ENCODE data around the gene IL1RAPL1.

The IL1RAPL1 gene

DNA sequence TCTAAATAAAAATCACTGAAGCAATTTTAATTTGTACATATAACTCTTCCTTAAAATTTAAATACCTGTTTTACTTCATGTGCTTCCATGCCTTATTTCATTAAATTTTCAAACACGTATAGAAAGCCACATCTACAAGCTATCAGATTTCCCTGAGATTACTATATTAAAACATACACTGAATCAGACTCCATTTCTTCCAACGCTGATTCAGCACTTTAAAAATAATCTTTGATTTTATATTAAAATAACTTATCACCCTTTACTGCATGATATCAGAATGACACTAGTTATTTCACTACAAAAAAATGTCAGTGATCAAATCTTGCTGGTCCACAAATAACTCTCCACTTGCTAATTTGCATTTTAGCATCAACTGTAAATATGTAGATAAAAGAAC lies 550.8 kb downstream of the IL1RAPL1 start:
- no peak for DNase-seq

DNA sequence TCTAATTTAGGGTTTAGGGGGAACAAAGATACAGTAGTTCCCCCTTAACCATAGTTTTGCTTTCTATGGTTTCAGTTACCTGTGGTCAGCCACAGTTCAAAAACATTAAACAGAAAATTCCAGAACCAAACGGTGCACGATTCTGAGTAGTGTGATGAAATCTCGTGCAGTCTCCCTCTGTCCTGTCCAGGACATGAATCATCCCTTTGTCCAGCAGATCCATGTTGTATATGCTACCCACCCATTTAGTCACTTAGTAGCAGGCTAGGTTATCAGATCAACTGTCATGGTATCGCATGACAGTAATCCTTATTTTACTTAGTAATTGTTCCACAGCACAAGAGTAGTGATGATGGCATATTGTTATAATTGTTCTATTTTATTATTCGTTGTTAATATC lies 556.1 kb downstream of the IL1RAPL1 start:
- DNase-seq: no peak

DNA sequence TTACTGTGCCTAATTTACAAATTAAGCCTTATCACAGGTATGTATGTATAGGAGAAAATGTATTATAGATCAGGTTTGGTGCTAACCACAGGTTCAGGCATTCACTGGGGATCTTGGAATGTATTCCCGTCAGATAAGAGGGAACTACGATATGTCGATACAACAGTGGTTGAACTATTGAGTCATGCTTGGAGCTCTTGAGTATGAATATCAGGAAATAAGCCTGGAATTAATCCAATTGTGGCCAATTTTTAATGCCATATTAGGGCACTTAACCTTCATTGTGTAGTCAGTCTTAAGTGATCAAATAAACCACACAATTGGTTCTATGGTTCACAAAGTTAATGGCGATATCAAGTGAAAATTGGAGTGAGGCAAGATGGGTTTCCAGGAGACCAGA lies 556.5 kb downstream of the IL1RAPL1 start:
- no peak for DNase-seq

DNA sequence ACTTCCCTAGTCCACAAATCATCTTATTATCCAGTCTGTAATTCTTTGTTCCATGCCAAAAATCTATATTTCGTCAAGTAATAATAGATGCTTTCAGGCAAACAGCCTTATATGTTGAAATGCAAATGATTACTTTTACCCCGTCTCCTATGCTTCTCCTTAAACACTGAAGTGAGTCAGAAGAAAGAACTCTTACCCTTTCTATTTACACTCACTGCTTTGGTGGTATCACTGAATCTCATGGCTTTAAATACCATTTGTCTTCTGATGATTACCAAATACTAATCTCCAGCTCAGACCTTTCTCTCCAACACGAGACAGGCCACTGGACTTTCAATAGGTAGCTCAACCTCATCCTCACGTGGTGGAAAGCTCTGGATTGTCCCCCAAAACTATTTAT lies 558.1 kb downstream of the IL1RAPL1 start:
- DNase-seq: no peak

DNA sequence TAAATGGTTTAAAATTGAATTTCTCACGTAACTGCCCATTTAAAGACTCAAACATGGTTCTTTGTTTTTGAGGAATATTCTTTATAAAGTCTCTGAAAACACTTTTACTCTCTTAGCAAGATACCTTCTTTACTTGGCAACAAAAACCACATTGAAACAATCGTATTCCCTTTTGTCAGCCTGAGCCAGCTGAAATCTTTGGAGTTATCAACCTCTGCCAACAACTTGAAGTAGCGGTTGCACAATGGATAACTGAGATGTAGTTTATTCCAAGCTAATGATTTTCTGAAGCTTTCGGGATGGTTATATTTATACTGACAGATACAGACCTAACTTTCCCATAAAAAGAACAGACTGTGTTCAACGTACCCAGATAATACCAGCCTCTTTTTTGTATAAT lies 561.3 kb downstream of the IL1RAPL1 start:
- no peak for DNase-seq

DNA sequence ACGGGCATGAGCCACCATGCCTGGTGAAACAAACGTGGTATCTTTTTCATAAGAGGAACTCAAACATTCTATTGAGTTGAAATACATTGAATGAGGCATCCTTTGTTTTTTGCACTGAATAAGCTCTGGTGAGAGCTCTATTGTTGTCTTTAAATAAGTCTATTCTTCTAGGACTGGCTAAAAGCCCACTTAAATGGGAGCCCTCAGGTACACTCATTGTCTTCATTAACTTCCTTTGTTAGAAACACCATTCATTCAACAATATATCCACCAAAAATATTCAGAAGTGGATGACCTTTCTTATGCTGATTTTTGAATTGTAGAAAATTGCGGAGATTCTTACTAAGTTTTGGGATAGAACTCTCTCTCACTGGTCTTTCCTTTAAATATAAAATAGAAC lies 568.0 kb downstream of the IL1RAPL1 start:
- no peak for DNase-seq

DNA sequence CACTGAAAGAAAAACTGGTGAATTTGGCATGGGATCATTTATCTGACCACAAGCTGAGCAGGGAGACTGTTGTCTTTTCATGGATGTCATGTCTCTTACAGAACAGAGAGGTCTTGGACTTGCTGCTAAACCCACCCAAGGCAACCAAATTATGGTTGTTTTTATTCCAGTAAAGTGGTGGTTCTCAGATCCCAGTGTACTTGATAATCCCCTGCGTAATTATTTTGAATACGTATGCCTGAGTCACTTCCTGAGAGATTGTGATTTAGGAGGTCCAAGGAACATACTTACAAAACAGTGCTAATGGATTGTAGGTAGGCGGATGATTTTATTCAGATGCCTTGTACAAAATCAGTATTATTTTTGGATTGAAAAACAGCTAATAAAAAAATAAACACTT lies 585.6 kb downstream of the IL1RAPL1 start:
- no peak for DNase-seq

DNA sequence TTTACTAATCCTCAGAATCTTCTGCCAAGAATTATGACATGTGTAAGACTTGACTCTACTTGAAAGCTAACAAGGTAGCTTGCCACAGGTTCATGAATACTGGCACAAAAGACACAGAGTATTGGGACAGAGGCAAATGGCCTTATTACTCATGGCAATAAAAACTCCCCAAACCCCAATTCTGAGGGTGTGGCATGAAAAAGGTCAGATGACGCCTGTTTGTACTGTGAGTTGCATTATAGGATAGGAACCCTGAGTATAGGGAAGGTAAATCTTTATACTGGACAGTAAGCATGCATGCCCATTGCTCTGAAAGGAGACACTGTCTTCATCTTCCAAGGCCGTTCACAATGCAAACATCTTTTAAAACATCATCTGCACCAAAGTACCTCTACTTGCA lies 600.0 kb downstream of the IL1RAPL1 start:
- no peak for DNase-seq

DNA sequence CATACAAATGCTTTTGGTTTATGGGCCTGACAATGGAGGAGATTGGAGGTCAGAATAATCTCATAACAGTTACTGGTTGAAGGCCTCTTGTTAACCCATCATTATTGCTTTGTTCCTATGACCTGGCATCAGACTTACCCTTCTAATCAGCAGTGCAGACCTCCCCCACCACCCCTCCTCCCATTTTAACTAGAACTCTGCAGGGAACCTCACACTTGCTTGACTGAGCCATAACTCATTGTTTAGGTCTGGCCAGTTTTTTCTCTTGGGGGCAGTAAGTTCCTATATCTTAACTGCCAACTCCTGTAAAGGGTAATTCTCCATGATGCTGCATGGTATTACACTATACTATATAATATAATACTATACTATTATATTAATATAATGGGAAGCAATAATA lies 609.3 kb downstream of the IL1RAPL1 start:
- DNase-seq: no peak

DNA sequence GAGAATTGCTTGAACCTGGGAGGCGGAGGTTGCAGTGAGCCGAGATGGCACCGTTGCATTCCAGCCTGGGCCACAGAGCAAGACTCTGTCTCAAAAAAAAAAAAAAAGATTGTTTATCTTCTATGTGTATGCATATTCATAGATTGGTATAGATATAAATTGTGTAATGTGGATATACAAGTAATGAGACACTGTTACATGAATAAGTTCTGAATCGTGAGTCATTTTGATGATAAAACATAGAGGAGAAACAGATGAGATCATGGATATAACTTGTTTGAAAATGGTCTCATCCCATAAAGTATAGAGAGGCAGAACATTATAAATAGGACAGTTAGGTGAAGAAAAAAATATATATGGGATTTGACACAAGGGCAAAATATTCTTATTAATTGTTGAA lies 628.0 kb downstream of the IL1RAPL1 start:
- DNase-seq: no peak

DNA sequence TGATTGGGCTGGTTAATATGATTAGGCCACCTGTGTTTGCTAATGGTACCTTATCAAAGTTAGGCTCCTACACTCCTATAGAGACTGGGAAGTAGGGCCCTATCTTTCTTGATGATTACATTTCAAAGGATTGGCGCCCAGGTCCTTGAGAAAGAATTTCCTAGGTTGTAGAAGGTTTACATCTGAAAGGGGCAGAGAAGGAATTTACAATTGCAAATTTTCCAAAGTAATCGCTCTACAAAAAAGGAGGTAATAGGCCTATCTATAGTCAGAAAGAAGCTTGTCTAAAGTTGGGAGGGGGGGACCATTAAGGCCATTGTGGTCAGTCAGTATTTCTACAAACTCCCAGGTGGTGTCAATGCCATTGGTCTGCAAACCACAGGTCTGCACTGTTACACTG lies 638.4 kb downstream of the IL1RAPL1 start:
- no peak for DNase-seq

DNA sequence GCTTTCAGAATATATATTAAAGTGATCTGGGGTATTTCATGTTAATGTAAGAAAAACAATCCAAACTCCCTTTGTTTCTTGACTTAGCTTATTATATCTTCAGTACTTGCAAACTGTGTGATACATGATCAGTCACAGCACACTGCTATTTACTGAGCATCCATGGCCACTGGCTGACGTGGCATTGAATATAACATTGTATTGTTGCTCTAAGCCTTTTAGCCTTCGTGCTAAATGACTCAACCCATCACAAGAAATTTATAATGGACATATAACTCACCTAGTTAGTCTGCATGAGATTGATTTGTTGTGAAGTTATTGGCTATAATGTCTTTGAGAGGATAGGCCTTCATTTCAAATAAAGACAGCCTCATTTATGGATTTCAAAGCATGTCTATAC lies 642.6 kb downstream of the IL1RAPL1 start:
- DNase-seq: no peak

DNA sequence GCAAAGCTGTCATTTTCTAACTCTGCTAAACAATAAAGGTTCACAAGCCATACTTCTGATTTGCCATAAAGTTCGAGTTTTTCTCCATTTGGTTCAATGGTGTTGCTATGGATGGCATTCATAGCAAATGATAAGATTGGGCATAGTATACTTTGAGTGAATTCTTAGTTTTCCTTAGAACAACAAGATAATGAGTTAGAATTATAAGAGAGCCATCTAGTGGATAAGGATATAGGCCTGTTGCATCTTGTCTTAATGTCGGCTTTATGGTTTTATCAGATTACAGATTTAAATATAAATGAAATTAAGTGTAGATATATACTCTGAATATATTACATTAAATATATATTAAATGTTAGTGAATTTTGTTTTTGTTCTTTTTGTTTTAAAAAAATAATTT lies 644.6 kb downstream of the IL1RAPL1 start:
- DNase-seq: no peak

DNA sequence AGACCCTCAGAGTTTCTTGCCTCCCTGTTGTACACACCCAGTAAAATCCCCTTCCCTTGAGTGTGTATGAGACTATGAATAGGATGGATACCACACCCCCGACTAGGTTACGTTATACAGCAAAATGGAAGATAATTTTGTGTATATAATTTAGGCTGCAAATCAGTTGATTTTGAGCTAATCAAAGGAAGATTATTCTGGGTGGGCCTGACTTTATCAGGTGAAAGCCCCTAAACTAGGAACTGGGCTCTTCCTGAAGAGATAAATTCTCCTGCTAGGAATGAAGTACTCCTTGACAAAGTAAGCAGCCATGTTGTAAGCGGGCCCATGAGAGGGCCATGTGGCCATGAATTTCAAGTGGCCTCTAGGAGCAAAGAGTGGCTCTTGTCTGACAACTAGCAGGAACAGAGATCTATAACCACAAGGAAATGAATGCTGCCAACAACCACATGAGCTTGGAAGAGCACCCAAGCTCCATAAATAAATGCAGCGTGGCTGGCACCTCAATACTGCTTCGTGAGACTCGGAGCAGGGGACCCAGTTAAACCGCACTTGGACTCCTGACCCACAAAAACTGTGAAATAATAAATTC lies 646.4 kb downstream of the IL1RAPL1 start:
- no peak for DNase-seq

DNA sequence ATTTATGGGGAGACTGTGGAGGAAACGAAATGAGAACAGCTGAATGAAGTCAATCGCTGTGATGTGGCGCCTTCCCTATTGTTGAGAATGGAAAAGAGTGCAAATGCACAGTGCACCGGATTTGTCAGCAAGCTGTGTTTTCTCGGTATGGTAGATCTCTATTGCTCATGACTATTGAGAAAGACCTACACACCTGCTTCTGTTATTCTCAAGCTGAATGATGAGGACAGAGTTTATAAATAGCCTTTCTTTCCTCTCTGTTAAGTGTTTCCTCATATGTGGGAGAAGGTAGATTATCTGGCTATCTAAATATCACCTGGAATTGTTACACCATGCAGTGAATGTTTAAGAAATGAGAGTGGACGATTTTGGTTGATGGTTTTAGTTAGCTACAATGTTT lies 650.7 kb downstream of the IL1RAPL1 start:
- DNase-seq: no peak

DNA sequence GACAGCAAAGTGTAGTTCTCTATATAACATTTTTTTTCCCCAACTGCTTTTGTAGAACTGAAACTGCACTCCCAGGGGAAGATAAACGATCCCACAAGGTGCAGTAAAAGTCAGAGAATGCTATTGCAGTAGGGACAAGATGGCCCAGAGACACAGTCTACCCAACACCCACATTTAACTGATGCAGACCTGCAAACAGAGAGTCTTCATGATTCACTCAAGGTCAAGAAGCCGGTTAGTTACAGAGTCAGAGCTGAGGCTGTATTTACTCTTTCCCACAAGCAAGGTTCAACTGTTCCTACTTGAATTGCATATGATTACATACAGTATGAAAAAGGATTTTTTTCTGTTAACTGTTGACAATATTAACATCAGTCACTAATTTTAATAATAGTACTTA lies 654.6 kb downstream of the IL1RAPL1 start:
- DNase-seq: no peak

DNA sequence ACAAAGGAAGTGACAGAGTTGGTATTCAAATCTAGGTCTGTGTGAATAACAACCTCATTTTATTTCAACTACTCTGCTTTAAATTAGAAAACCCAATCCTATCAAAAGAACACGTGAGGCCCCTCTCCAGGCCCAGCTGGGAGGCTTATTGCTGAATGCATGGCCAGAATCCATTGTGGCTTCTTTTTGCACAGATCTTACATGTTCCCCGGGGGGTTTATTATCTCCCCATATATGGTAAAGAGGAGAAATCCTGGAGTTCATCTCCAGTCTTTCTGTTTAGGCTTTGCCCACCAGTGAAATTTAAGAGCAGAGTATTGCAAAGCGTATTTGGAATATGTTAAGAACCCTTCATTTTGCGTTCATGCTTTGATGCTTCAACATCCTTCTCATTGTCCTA lies 655.6 kb downstream of the IL1RAPL1 start:
- DNase-seq: no peak

DNA sequence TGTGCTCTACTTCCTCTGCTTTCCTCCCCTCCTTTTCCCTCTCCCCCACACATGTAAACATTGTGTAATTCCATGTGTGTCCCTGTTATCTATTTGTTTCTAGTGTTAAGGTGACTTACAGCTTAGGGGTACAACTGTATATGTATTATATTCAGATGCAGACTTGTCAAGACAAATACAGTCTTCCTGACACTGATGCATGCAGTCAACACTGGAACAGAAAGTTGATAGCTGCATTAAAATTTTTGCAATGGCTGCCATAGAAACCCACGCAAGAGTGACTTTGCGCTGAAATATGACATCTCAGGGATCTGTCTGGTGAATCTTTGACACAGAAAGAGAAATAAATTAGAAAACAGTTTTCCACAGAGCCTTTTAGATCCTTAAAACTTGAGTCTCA lies 656.7 kb downstream of the IL1RAPL1 start:
- no peak for DNase-seq

DNA sequence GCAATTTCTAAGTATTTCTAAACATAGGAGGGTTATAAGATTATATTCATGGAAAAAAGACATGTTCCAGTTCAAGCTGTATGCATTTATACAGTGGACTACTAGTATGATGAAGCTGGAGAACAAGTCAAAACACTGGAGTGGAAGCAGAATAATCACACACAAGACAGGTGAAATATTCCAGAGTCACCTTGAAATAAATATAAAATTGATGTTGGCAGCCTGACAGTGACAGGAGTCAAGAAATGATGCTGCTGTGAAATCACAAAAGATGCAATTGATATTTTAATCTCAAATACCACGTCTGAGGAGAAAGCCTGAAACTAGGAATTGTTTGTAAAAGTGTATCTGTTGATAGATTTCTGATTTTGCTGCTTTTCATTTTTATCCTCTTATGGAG lies 667.3 kb downstream of the IL1RAPL1 start:
- no peak for DNase-seq

DNA sequence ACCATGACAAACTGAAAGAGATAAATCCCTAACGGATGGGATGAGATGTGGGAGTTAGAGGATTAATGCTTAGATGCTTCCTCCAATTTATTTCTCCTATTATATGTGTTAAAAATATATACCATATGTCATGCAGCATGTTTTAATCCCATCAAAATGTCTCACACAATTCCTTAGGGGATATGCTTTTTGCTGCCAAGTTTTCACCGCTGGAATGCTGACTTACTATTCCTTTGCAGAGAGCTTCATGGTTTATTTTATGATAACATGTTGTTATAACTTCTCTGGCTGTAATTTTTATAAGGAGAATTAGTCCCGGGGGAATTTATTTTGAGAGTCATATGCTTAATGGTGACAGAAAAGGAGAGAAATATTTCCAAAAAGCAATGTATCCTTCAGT lies 670.3 kb downstream of the IL1RAPL1 start:
- no peak for DNase-seq

DNA sequence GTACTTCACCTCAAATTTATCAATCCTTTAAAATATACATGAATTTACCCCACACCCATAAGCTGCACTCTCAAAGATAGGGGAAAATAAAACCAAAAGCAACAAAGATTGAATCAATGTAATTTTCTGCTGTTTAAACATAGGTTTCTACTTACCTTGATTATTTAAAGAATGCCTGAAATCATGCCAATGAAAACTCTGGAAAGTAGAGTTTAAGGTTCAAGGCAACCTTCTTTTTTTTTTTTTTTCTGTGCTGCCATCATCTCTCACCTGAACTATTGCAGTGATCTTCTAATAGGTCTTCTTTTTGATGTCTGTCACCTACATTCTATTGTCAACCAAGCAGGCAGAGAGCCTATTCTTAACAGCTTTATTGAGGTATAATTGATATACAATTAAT lies 682.1 kb downstream of the IL1RAPL1 start:
- DNase-seq: no peak

DNA sequence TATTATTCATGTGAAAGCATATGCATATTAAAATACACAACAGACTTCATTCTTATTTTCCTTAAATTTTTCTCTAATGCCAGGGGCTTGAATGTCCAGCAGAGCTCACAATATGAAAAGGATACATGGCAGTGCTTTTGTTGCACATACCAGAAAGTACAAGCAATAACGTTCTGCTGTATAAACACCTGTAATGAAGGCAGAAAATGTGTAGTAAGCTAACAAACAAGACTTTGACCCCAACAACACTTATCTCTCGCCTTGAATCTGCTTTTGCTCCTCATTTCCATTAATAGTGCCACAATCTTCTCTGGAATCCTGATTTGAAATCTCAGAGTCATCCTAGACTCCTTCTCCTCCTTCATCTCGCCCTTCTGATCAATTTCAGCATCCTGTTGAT lies 687.3 kb downstream of the IL1RAPL1 start:
- DNase-seq: no peak

DNA sequence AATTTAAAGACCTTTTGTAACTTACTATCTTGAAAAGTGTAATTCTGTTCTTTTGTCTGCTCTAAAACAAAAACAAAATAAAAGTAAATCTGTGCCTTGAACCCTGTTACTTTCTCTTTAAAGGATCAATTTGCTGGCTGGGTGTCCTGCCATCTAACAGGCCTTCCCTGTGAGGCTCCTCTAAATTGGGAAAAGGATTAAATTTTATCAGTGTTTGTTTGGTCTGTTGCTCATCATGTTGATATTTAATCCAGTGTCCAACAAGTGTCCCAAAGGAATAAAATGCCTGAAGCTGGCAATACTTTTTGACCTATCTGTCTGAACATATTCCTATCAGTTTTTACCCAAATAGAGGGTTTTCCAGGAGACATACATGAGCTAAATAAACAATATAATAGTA lies 688.7 kb downstream of the IL1RAPL1 start:
- DNase-seq: no peak

DNA sequence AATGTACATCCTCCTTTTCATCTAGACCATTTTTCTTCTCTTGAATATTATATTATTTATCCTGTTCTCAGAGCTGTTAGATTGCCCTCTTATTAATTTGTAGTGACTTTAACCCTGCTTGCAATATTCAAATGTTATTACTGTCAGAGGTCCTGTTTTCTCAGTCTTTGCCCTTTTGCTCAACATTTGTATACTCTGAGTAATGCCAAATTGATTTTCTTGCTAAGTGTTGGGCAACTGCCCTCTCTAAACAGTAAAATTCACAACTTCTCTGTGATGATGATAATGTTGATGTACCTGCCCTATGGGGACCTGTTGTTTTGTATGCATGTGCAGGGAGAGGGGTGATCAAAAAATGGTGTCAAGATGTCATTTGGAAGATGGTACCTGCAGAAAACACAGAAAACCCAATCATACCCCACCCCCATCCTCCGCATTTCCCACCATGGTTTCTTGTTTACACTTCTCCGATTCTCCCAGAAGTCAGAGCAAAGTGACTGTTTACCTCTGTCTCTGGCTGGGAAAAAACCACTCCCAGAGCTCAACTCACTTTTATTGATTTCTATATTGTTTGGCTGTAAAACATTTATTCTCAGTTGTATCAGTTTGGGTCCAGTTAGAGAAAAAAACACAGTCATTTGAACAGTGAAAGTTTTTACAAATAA lies 694.0 kb downstream of the IL1RAPL1 start:
- DNase-seq: no peak

DNA sequence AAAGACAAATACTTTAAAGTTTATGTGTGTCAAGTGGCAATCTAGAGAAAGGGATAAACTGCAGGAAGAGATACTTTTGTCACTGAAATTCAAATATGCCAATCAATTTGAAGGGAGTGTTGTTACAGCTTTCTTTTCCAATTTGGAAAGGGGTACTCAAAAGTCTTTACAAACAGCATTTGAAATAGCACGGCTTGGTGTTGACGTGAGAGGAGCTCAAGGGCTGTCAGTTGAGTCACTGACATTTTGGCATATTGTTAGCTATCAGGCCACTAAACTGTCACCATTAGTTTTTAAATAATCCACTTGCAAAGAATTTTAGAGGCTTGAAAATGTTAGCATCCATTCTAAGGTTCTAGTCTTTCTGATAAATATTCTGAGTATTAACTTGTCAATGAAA lies 698.4 kb downstream of the IL1RAPL1 start:
- no peak for DNase-seq
